HG02938 (cell line): Measurements from ENCODE around the gene RUSC1.
A peak's percentile ranks its signal among the peaks of the same experiment; 100 is the strongest.
"Not testable (repeated sequence)": the region's sequence is repeated elsewhere in the genome, so short reads cannot be mapped to it uniquely, and the experiment has no call there.

Experiments used
- ATAC-seq: cut with Tn5 transposase; IDR thresholded peaks from one replicate; pipeline ENCODE4 v1.9.1; 2021; ENCODE audit warnings: mild to moderate bottlenecking, moderate library complexity; ENCODE audit not compliant: unreplicated experiment

Gene RUSC1, protein sequence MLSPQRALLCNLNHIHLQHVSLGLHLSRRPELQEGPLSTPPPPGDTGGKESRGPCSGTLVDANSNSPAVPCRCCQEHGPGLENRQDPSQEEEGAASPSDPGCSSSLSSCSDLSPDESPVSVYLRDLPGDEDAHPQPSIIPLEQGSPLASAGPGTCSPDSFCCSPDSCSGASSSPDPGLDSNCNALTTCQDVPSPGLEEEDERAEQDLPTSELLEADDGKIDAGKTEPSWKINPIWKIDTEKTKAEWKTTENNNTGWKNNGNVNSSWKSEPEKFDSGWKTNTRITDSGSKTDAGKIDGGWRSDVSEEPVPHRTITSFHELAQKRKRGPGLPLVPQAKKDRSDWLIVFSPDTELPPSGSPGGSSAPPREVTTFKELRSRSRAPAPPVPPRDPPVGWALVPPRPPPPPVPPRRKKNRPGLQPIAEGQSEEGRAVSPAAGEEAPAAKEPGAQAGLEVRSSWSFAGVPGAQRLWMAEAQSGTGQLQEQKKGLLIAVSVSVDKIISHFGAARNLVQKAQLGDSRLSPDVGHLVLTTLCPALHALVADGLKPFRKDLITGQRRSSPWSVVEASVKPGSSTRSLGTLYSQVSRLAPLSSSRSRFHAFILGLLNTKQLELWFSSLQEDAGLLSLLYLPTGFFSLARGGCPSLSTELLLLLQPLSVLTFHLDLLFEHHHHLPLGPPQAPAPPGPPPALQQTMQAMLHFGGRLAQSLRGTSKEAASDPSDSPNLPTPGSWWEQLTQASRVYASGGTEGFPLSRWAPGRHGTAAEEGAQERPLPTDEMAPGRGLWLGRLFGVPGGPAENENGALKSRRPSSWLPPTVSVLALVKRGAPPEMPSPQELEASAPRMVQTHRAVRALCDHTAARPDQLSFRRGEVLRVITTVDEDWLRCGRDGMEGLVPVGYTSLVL

DNA sequence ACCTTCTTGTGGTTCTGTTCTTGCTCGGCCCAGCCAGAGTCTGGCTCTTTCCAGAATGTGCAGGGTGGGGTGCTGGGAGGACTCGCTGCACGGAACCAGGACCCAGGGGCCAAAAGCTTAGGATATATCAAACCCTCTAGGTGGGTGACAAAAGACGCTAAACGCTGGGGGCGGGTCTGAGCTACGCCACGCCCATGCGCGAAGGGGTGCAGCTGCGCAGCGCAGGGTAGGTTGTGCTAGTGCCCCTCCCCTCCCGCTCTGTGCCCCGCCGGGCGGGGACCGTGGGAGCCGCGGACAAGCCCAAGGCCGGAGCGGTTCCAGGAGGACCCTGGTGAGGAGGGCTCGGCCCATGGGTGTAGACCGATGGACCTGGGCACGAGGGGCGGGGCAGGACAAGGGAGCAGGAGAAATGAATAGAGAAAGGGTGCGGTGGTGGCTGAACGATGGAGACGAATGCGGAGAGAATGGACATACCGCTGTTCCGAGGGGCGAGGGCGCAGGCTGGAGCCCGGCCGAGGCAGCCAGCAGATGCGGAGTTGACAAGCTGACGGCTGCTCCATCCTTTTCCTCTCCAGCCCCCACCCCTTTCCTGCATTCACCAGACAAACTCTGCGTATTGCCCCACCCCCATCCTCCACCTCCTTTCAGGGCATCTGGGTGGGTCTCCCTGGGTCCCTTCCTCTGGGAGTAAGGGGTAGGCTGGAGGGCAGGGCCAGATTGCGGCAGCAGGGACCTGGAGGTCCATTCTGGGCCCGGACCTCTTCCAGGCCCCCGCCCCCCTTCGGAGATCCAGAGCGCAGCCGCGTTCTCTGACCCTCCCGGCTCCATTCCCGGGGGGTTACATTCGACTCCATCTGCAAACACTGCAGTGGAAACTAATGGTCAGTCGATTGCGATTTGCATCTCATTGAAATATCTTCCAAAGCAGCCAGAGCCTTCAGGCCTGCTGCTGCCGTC lies at the start of gene RUSC1:
Gene RUSC1, plus strand, starts transcription at position 234 of the 957 bp plus-strand sequence. CDS start 880 bp downstream, outside the sequence.
- no peak for ATAC-seq

DNA sequence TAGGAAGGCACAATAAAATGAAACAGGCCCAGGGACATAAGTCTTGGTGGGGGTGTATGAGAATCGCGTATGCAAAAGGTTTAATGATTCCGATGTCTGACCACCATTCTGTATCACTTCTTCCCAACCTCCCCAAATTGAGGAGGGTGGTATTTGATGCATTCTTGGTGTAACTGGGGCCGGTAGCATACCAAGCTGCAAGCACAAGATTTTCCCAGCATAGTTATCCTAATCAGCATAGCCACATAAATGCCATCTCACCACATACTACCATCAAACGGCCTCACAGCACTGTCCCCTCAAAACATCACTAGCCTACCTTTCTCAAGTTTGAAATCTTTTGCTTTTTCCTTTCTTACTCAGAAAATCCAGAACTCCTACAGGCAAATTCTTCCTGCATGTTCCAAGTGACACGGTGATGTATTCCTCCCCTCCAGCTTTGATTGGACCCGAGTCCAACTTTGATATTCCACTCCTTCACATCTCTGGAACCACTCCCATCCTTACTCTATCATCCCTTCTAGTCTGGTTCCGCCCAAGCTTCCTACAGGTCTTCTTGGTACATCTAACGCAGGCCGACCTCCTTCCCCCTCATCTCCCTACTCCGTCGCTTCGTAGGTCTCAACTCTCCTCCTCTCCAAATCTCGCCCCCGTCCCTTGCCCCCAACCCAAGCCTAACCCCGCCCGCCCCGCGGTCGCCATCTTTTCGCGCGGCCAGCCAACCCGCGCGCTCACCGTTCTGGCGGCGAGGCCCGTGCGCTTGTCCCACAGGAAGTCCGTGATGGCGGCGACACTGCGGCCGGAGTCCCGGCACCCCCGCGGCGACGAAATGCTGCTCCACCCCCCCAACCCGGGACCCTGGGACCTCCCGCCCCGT lies 48.0 kb upstream of the RUSC1 start:
- ATAC-seq = peak; percentile 40

DNA sequence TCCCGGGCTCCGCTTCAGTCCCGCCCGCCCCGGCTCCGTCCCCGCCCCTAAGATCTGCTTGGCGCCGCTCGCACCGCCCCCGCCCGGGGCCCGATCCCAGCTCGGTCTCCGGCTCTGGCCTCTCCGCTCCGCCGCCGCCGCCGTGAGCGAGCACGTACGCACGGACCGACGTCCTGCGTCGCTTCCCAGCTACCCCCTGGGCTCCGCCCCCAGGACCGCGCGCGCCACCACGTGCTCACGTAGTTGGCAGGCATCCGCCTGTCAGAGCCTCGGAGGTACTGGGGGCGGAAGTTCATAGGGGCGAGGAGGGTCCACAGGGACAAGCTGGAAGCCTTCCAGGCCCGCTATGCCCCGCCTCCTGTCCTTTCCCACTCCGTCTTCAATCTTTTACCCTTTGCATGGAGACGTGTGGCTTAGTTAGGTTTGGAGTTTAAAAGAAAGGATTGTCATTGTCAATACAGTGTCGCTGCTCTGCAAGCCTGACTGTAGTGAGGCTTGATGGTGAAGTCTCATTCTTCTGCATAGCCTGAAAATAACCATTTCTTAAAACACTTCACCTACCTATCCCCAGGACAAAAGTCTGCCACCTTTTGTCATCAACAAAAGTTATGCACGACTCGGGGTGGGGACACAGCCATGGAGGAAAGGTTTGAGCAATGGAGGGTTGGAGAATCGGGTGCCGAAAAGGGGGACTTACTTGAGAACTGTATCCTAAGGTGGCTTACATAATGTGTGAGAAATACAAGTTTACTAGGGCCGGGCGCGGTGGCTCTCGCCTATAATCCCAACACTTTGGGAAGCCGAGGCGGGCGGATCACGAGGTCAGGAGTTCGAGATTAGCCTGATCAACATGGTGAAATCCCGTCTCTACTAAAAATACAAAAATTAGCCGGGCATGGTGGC lies 47.1 kb upstream of the RUSC1 start, which contains the start of gene CLK2:
Gene CLK2, minus strand, starts transcription at position 162 of the 903 bp plus-strand sequence. CDS start 2,527 bp downstream, outside the sequence.
- peak; percentile 76 for ATAC-seq

DNA sequence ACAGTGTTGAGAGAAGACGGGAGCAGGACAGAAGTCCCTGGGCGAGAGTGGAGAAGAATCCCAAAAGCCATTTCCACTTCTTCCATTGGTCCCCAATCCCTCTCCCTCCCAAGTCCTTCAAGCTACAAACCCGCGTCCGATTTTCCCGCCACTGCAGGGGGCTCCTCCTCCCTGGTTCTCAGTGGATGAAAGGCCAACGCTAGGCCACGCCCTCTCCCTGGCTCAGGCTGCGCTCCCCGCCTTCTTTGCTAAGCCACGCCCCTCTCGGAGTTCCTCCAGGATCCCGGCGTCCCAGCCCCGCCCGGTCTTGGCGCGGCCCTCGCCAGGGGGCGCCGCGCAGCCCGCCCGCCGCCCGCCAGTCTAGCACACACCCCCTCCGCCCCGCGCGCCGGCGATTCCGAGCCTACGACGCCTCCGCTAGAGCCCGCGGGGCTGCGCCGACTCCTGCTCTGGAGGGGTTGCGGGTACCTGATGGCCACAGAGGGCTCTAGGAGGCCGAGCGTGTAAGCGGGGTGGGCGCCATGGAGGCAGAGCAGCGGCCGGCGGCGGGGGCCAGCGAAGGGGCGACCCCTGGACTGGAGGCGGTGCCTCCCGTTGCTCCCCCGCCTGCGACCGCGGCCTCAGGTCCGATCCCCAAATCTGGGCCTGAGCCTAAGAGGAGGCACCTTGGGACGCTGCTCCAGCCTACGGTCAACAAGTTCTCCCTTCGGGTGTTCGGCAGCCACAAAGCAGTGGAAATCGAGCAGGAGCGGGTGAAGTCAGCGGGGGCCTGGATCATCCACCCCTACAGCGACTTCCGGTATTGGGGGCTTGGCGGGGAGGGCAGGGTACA lies 43.4 kb upstream of the RUSC1 start, which contains the start of gene HCN3:
Gene HCN3, plus strand, starts transcription at position 394 of the 832 bp plus-strand sequence. Its CDS starts 128 bp downstream, at position 522.
- peak; percentile 48 for ATAC-seq

DNA sequence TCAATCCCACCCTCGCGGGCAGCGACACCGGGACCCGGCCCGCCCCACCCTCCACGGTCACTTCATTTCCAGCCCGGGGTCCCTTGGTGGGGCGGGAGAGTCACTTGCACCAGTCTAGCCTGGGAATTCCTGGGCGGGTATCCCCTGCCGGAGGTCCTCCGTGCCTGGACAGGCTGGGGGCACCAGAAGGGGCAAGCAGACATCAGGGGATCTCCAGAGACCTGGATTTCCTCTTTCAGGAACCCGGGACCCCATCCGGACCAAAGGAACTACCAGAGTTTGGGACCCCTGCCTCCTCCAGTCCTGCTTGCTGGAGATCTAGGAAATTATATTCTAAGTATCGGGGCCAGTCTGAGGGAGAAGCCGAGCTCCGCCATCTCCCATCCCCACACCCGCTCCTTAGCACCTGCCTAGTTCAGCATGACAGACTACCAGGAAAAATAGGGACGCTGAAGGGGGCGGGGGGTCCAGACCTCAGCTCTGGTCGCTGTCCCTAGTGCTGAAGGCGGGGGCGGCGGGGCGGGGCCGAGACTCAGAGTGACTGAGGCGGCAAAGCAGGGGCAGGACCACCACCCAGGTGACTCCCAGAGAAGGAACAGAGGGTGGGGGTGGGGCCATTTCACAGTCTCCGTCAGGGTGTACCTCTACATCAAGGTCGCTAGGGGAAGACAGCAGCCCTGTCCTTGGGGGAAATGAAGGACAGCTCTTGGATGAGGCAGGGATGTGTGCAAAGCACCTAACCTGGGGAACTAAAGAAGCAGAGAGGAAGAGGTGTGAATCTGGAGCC lies 42.6 kb upstream of the RUSC1 start:
- ATAC-seq = no peak

DNA sequence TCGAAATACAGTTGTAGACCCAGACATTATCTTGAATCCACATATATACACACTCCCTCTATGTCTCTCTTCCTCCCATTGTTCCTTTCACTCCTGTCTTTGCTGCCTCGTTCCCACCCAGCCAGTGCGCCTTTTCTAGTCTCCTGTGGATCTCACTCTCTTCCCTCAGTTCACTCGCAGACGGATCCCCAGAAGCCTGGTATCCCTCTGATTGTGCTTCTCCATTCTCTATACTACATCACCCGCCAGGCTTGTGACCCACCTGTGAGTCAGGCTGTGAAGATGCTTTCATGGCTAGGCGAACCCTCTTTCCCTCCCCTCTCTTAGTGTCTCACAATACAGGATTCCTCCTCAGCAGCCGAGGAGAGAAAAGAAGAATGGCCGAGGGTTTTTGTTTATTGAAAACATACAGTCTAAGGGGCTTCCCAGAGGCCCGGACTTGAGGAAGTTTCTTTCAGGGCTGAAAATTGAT lies 42.0 kb upstream of the RUSC1 start:
- ATAC-seq = no peak

DNA sequence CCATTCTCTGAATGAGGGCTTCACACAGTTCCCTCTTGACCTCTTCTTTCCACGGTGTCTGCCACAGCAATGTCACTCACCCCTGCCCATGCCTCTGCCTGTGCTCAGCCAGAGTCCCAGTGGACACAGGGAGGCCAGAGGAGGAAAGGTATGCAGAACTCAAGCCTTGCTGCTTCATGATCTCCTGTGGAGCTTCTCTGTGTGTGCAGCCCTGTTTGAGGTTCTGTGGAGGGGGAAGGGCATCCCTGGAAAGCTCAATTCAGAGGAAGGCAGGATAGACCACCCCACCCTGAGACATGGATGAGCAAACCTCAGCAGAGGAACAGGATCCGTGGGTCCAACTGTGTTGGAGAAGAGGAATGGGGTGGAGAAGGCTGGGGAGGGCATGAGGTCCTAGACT lies 41.4 kb upstream of the RUSC1 start:
- no peak for ATAC-seq

DNA sequence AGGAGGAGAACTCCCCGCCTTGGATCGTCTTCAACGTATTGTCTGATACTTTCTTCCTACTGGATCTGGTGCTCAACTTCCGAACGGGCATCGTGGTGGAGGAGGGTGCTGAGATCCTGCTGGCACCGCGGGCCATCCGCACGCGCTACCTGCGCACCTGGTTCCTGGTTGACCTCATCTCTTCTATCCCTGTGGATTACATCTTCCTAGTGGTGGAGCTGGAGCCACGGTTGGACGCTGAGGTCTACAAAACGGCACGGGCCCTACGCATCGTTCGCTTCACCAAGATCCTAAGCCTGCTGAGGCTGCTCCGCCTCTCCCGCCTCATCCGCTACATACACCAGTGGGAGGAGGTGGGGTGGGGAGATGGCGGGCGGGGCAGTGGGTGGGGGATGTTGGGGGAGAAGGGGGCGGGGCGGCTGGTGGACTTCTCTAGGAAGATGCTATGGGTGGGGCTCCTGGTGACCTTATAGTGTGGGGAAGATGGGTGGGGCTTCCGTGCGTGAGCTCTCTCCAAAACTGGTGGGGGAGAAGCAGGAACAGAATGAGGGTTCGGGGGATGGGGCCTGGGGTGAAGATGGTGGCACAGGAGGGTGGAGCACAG lies 38.1 kb upstream of the RUSC1 start:
- ATAC-seq = no peak

DNA sequence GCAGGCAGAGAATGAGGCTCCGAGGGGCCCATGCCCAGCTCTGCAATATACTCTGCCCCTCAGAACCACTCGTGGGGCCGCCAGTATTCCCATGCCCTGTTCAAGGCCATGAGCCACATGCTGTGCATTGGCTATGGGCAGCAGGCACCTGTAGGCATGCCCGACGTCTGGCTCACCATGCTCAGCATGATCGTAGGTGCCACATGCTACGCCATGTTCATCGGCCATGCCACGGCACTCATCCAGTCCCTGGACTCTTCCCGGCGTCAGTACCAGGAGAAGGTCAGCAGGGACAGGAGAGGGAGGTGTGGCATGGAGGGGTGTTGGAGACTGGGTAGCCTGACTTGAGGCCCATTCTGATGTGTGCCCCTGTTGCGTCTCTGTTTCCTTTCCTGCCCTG lies 36.2 kb upstream of the RUSC1 start:
- no peak for ATAC-seq

DNA sequence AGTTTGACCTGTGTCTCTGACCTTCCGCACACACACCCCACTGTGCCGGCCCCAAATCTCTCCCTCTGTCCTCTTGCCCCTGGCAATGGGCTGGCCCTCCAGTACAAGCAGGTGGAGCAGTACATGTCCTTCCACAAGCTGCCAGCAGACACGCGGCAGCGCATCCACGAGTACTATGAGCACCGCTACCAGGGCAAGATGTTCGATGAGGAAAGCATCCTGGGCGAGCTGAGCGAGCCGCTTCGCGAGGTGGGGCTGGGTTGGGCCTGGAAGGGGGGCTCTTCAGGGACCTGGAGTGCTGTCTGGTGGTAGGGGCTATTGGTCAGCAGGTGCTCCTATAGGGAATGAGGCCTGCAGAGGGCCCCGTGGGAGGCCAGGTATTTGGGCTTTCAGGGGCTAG lies 35.6 kb upstream of the RUSC1 start:
- ATAC-seq = no peak

DNA sequence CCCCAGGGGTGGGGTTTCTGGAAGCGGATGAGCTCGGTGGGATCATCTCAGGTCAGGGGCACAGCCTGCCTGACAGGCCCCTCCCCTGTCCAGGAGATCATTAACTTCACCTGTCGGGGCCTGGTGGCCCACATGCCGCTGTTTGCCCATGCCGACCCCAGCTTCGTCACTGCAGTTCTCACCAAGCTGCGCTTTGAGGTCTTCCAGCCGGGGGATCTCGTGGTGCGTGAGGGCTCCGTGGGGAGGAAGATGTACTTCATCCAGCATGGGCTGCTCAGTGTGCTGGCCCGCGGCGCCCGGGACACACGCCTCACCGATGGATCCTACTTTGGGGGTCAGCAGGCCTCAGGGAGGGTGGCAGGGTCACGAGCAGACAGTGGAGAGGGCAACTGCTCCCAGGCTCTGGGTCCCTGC lies 35.1 kb upstream of the RUSC1 start:
- ATAC-seq = no peak

DNA sequence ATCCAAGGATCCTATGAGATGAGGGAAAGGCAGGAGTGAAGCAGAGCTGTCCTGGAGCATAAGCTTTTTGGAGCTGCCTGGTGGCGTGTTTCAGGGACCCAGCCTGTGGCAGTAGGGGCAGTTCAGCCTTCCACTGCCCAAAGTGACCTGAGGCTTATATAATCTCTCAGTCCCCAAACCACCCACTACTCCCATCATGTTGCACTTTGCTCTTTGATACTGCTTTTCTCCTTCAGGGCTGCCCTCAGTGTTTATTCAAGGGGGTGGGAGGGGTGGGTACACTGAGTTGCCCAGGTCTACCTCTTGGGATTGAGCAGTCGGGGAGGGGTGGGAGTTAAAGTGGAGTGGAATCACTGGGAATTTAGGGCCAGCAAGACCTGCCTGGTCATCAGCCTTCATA lies 34.1 kb upstream of the RUSC1 start:
- ATAC-seq = no peak

DNA sequence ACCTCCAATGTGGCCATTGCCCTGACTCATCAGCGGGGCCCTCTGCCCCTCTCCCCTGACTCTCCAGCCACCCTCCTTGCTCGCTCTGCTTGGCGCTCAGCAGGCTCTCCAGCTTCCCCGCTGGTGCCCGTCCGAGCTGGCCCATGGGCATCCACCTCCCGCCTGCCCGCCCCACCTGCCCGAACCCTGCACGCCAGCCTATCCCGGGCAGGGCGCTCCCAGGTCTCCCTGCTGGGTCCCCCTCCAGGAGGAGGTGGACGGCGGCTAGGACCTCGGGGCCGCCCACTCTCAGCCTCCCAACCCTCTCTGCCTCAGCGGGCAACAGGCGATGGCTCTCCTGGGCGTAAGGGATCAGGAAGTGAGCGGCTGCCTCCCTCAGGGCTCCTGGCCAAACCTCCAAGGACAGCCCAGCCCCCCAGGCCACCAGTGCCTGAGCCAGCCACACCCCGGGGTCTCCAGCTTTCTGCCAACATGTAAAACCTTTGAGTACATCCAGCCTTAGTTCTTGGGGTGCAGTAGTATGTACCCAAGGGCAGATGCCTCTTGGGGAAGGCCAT lies 32.6 kb upstream of the RUSC1 start:
- no peak for ATAC-seq

DNA sequence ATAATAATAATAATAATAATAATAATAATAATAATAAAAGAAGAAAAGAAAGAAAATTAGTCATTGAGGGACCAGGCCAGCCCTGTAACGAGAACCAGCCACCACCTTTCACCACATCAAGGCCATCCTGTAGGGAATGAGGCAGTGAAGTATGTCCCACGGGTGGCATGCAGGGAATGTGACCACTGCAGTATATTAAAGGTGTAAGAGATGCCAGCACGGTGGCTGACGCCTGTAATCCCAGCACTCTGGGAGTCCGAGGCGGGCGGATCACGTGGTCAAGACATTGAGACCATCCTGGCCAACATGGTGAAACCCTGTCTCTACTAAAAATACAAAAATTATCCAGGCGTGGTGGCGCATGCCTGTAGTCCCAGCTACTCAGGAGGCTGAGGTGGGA lies 29.7 kb upstream of the RUSC1 start:
- ATAC-seq = not testable (repeated sequence)

DNA sequence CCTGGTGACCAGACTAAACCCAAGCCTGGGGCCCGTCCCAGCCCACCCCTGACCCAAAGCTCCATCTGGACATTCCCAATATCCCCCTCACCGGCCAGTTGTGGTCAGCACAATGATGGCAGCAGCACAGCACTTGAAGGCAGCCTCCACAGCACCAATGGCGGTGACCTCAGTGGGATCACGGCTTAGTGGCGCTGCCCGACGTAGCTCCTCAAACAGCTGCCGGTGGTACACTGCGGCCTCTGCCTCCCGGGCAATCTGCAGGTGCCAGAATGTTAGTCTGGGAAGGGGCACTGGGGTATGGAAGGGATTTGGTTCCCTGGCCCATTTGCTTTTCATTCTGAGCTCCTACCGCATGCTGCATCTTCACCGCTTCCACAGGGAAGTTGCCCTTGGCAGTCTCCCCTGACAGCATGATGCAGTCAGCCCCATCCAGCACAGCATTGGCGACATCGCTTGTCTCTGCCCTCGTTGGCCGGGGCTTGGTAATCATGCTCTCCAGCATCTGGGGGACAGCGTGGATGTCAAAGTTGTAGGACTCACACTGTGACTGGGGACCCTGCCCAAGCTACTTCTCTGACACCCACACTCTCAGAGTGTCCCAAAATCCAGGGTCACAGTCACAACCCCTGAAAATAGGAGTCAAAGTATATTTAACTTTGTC lies 27.5 kb upstream of the RUSC1 start:
- no peak for ATAC-seq
